GM12872 (cell line): ENCODE data around the gene SBNO2.

Experiments used
- TF ChIP-seq, protein P1 (sequence below): IDR thresholded peaks from 3 replicates; pipeline ENCODE4 v1.5.1; 2011; ENCODE audit warnings: low read depth, mild to moderate bottlenecking, low read length, moderate library complexity; ENCODE audit not compliant: insufficient read depth

SBNO2 gene

DNA sequence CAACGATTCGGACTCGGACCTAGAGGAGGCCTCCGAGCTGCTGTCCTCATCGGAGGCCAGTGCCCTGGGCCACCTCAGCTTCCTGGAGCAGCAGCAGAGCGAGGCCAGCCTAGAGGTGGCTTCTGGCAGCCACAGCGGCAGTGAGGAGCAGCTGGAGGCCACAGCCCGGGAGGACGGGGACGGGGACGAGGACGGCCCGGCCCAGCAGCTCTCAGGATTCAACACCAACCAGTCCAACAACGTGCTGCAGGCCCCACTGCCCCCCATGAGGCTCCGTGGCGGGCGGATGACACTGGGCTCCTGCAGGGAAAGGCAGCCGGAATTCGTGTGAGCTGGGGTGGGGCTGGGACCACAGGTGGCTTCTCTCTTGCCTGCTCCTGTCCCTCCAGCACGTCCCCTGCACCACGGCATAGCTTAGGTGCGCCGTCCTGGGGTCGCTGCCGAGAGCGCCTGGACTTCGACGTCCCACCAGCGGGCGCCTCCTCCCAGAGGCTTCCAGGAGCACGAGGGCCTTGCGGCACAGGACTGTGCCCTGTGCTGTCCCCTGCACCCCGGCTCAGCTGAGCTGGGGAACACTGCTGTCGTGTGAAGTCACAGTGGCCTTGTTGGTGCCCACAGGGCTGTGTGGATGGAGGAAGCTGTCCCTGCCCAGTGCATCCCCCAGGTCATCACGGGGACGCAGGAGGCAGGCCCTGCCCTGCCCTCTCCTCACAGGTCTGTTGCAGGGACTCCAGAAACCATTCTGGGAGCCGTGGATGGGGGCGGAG is 88.2 kb downstream of the SBNO2 start:
- TF ChIP-seq, protein P1, sequence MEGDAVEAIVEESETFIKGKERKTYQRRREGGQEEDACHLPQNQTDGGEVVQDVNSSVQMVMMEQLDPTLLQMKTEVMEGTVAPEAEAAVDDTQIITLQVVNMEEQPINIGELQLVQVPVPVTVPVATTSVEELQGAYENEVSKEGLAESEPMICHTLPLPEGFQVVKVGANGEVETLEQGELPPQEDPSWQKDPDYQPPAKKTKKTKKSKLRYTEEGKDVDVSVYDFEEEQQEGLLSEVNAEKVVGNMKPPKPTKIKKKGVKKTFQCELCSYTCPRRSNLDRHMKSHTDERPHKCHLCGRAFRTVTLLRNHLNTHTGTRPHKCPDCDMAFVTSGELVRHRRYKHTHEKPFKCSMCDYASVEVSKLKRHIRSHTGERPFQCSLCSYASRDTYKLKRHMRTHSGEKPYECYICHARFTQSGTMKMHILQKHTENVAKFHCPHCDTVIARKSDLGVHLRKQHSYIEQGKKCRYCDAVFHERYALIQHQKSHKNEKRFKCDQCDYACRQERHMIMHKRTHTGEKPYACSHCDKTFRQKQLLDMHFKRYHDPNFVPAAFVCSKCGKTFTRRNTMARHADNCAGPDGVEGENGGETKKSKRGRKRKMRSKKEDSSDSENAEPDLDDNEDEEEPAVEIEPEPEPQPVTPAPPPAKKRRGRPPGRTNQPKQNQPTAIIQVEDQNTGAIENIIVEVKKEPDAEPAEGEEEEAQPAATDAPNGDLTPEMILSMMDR = no peak

DNA sequence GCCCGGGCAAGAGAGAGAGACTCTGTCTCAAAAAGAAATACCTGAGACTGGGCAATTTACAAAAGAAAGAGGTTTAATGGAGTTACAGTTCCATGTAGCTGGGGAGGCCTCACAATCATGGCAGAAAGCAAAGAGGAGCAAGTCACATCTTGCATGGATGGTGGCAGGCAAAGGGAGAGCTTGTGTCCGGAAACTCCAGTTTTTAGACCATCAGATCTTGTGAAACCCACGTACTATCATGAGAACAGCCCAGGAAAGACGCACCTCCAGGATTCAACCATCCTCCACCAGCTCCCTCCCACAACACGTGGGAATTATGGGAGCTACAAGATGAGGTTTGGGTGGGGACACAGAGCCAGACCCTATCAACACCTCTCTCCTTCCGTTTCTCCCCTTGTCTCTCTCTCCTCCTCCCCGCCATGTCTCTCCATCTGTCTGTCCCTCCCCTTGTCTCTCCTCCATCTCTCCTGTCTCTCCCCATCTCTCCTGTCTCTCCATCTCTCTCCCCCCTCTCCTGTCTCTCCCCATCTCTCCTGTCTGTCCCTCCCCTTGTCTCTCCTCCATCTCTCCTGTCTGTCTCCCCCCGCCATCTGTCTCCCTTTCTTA is 88.9 kb downstream of the SBNO2 start:
- TF ChIP-seq, protein P1 = no peak

DNA sequence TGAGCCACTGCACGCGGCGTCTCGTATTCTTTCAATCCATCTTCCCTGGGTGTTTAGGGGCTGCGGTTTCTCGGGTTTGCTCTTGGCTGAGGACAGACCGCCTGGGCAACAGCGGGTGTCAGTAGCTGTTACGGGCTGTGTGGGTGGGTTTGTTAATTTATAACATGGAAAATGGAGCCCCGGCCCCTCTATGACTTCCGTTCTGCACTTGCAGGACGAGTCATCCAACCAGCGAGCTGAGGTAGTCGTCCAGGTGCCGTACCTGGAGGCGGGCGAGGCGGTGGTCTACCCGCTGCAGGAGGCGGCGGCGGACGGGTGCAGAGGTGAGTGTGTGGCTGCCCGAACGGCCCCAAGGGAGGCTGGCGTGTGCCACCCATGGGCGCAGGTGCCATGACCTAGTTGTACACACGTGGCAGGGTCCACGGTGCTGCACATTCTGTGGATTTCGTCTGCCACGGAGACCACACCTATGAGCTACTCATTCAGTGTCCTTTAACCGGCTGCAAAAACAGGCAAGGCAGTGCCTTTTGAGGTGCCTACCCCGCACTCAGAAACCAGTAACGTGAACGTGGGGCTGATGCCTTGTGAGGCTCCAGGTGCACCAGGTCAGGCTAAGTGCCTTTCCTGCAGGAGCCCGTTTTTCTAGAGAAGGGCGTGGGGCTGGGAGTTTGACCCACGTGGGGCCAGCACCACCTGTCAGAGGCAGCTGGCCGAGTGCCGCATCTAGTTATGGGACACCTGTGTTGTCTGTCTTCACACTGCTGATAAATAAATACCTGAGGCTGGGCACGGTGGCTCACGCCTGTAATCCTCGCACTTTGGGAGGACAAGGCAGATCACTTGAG is 89.8 kb downstream of the SBNO2 start:
- TF ChIP-seq, protein P1 = no peak

DNA sequence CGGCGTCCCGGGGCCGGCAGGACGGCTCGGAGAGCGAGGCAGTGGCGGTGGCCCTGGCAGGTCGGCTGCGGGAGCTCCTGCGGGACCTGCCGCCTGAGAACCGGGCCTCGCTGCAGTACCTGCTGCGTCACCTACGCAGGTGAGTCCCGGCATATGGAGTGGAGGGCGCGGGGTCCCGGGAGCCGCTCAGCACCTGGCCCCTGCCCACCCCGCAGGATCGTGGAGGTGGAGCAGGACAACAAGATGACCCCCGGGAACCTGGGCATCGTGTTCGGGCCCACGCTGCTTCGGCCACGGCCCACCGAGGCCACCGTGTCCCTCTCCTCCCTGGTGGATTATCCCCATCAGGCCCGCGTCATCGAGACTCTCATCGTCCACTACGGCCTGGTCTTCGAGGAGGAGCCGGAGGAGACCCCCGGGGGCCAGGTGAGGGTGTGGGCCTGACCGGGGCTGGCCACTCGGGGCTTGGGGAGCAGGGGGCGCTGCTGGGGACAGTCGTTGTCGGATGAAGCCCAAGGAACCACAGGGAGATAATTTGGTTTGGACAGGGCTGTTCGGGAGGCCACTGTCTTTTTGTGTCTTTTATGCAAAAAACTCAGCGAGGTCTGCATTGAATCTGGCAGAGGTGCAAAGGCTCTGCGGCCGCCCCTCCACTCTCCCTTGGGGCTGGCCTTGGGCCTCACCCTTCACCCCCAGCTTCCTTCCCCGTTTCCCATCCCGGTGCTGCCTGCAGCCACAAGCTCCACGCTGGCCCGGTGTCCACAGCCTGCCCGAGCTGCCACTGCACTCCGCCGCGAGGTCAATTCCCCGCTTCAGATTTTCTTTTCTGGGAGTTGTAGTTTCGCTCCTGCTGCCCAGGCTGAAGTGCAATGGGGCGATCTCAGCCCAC is 90.9 kb downstream of the SBNO2 start:
- TF ChIP-seq, protein P1 = no peak

DNA sequence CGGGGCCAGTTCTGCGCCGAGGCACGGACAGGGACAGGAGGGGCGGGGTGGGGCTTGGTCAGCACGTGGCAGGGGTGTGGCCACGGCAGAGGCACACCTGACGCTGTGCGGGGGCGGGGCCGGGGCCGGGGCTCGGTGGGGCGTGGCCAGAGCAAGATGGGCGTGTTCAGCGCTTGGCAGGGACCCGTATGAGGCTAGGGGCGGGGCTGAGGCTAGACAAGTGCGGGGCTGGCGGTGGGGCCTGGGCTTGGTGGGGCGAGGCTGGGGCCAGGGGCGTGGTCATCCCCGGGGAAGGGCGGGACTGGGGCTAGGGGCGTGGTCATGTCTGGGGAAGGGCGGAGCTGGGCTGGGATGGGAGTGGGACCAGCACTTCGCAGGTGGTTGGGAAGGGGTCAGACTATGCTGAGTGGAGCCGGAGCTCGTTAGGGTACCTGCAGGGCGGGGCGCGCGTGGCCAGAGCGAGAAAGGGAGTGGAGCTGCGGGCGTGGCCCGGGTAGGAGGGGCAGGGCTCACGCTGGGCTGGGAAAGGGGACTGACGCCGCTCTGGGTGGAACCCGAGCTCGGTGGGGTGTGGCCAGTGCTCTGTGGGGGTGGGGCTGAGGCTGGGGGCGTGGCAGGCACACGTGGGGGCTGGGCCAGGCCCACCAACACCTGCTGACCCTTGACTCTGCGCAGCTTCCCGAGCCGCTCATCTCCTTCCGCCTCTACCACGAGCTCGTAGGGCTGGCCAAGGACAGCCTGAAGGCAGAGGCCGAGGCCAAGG is 91.7 kb downstream of the SBNO2 start:
- TF ChIP-seq, protein P1 = no peak

DNA sequence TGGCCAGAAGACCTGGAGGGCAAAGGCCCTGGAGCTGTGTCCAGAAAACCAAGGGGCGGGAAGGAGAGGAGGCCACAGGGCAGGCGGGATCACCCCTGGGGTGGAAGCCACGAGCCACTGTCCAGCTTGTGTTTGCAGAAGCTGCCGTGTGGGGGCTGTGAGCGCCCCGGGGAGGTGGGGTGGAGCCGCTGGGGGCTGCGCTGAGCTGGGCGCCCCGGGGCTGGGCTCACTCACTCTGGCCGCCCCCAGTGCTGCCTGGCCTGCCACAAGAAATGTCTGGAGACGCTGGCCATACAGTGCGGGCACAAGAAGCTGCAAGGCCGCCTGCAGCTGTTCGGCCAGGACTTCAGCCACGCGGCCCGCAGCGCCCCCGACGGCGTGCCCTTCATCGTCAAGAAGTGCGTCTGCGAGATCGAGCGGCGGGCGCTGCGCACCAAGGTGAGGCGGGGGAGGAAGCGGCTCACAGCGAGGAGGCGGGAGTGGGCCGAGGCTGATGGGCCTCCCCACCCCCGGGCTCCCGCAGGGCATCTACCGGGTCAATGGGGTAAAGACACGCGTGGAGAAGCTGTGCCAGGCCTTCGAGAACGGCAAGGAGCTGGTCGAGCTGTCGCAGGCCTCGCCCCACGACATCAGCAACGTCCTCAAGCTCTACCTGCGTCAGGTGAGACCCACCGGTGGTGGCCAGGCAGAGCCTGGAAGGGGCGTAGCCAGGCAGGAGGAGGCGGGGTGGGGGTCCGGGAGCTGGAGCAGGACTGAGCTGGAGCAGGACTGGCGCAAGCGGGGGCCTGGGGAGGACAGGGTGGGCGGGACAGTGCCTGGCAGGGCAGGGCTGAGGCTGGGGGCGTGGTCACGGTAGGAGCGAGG is 92.5 kb downstream of the SBNO2 start:
- TF ChIP-seq, protein P1 = no peak
